ENCODE measurements around the gene PAX7.

PAX7 gene

GRCh38 chr1:18783705-18784481 is 153.2 kb downstream of the PAX7 start:
- H3K4me3 ChIP-seq (ENCODE audit: low read depth, low read length), result no peak overlapping the region
- DNase-seq (ENCODE audit: low read depth, low spot score), result no peak
- in situ Hi-C loops (cut with HindIII; ENCODE audit: low sequenced_read_pairs), result no loop called here
- no peak for TF ChIP-seq CTCF (IDR thresholded peaks at IDR 0.05; ENCODE audit: low read depth, low read length)

- no peak for TF ChIP-seq CTCF (IDR thresholded peaks at IDR 0.05; ENCODE audit: low read depth, low read length)
- DNase-seq (ENCODE audit: low read depth, low spot score), result no peak
- H3K4me3 ChIP-seq (ENCODE audit: low read depth, low read length), result no peak overlapping the region
- in situ Hi-C loops (cut with HindIII; ENCODE audit: low sequenced_read_pairs), result no loop called here
Observed at GRCh38 chr1:18784482-18784831, 153.8 kb downstream of the PAX7 start.

- no peak for DNase-seq (ENCODE audit: low read depth, low spot score)
- TF ChIP-seq CTCF (IDR thresholded peaks at IDR 0.05; ENCODE audit: low read depth, low read length), result no peak
- no peak overlapping the region for H3K4me3 ChIP-seq (ENCODE audit: low read depth, low read length)
- in situ Hi-C loops (cut with HindIII; ENCODE audit: low sequenced_read_pairs), result no loop called here
Observed at GRCh38 chr1:18786149-18786548, 155.5 kb downstream of the PAX7 start.

GRCh38 chr1:18787825-18788385 is 157.3 kb downstream of the PAX7 start:
- no peak for TF ChIP-seq CTCF (IDR thresholded peaks at IDR 0.05; ENCODE audit: low read depth, low read length)
- H3K4me3 ChIP-seq (ENCODE audit: low read depth, low read length), result no peak overlapping the region
- no peak for DNase-seq (ENCODE audit: low read depth, low spot score)
- in situ Hi-C loops (cut with HindIII; ENCODE audit: low sequenced_read_pairs), result no loop called here

- in situ Hi-C loops (cut with HindIII; ENCODE audit: low sequenced_read_pairs), result no loop called here
- no peak for DNase-seq (ENCODE audit: low read depth, low spot score)
- no peak overlapping the region for H3K4me3 ChIP-seq (ENCODE audit: low read depth, low read length)
- TF ChIP-seq CTCF (IDR thresholded peaks at IDR 0.05; ENCODE audit: low read depth, low read length), result no peak
Observed at GRCh38 chr1:18789246-18789645, 158.6 kb downstream of the PAX7 start.

- DNase-seq (ENCODE audit: low read depth, low spot score), result no peak
- no peak overlapping the region for H3K4me3 ChIP-seq (ENCODE audit: low read depth, low read length)
- in situ Hi-C loops (cut with HindIII; ENCODE audit: low sequenced_read_pairs), result no loop called here
- no peak for TF ChIP-seq CTCF (IDR thresholded peaks at IDR 0.05; ENCODE audit: low read depth, low read length)
Observed at GRCh38 chr1:18792747-18793146, 162.1 kb downstream of the PAX7 start.
